Astrocyte (in vitro differentiated cells and primary cell): ENCODE results near the gene XRCC5.

Experiments used
- CTCF ChIP-seq: IDR thresholded peaks from 2 replicates; pipeline ENCODE4 v1.5.1; 2011; ENCODE audit warnings: low read depth, mild to moderate bottlenecking, inconsistent platforms, low read length, moderate library complexity; ENCODE audit not compliant: insufficient read depth
- EZH2 ChIP-seq: IDR thresholded peaks from 2 replicates; pipeline ENCODE4 v1.6.1; 2012; ENCODE audit warnings: mild to moderate bottlenecking, low read length, inconsistent platforms; ENCODE audit not compliant: insufficient read depth

GRCh38 chr2:216086207-216086893 lies 22.8 kb upstream of the XRCC5 start:
- no peak for TF ChIP-seq CTCF
- TF ChIP-seq EZH2, result no peak
